Vagina (tissue), 2 donors: ENCODE data around the gene ZNF331.

Experiments
- POLR2A ChIP-seq, 2 donors: fragments of 450-650 bp; IDR thresholded peaks; one replicate each; pipeline ENCODE4 v1.6.1; 2017; ENCODE audit warnings: antibody characterized with exemption in 2 of 2, mild to moderate bottlenecking in 2 of 2, moderate library complexity in 2 of 2
- POLR2AphosphoS5 ChIP-seq, 2 donors: sonication (generic); formaldehyde crosslinking; IDR thresholded peaks; one replicate each; pipeline ENCODE4 v1.9.0; 2017; ENCODE audit warnings: antibody characterized with exemption in 2 of 2, mild to moderate bottlenecking in 2 of 2, low read depth in 1 of 2; ENCODE audit not compliant: insufficient read depth in 1 of 2
- TF ChIP-seq, protein P1 (sequence below), 3 experiments: fragments of 450-650 bp in 2 of 3; fragments of 200-600 bp in 1 of 3; sonication (generic) in 1 of 3; IDR thresholded peaks; one replicate each; pipeline ENCODE4 v1.5.1; 2017 to 2019; ENCODE audit warnings: antibody characterized with exemption in 3 of 3, mild to moderate bottlenecking in 2 of 3, moderate library complexity in 2 of 3

DNA sequence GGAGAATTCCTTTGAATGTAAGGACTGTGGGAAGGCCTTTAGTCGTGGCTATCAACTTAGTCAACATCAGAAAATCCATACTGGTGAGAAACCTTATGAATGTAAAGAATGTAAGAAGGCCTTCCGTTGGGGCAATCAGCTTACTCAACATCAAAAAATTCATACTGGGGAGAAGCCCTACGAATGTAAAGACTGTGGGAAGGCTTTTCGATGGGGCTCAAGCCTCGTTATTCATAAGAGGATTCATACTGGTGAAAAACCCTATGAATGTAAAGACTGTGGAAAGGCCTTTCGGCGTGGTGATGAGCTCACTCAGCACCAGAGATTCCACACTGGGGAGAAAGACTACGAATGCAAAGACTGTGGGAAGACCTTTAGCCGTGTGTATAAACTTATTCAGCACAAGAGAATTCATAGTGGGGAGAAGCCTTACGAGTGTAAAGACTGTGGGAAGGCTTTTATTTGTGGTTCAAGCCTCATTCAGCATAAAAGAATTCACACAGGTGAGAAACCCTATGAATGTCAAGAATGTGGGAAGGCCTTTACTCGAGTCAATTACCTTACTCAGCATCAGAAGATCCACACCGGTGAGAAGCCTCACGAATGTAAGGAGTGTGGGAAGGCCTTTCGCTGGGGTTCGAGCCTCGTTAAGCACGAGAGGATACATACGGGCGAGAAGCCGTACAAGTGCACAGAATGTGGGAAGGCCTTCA is 39.2 kb downstream of the ZNF331 start:
- TF ChIP-seq POLR2AphosphoS5 (IDR thresholded peaks at IDR 0.05; ENCODE audit: insufficient read depth in 1 of 2, low read depth in 1 of 2) (no peak), POLR2A (IDR thresholded peaks at IDR 0.05) (no peak)
- TF ChIP-seq, protein P1, sequence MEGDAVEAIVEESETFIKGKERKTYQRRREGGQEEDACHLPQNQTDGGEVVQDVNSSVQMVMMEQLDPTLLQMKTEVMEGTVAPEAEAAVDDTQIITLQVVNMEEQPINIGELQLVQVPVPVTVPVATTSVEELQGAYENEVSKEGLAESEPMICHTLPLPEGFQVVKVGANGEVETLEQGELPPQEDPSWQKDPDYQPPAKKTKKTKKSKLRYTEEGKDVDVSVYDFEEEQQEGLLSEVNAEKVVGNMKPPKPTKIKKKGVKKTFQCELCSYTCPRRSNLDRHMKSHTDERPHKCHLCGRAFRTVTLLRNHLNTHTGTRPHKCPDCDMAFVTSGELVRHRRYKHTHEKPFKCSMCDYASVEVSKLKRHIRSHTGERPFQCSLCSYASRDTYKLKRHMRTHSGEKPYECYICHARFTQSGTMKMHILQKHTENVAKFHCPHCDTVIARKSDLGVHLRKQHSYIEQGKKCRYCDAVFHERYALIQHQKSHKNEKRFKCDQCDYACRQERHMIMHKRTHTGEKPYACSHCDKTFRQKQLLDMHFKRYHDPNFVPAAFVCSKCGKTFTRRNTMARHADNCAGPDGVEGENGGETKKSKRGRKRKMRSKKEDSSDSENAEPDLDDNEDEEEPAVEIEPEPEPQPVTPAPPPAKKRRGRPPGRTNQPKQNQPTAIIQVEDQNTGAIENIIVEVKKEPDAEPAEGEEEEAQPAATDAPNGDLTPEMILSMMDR (IDR thresholded peaks at IDR 0.05), result no peak
